ENCODE data around the gene NPHP1. TPM values are rescaled to one million over a fixed set of nuclear protein-coding genes. Genes with fewer than 3 reads are reported as not detected.
"Not testable (repeated sequence)": the region's sequence is repeated elsewhere in the genome, so short reads cannot be mapped to it uniquely, and the experiment has no call there.

NPHP1 gene
- total RNA-seq = 1 to 10 TPM; 1.9 to 2.5 TPM
- 1.0 TPM for polyA plus RNA-seq

DNA sequence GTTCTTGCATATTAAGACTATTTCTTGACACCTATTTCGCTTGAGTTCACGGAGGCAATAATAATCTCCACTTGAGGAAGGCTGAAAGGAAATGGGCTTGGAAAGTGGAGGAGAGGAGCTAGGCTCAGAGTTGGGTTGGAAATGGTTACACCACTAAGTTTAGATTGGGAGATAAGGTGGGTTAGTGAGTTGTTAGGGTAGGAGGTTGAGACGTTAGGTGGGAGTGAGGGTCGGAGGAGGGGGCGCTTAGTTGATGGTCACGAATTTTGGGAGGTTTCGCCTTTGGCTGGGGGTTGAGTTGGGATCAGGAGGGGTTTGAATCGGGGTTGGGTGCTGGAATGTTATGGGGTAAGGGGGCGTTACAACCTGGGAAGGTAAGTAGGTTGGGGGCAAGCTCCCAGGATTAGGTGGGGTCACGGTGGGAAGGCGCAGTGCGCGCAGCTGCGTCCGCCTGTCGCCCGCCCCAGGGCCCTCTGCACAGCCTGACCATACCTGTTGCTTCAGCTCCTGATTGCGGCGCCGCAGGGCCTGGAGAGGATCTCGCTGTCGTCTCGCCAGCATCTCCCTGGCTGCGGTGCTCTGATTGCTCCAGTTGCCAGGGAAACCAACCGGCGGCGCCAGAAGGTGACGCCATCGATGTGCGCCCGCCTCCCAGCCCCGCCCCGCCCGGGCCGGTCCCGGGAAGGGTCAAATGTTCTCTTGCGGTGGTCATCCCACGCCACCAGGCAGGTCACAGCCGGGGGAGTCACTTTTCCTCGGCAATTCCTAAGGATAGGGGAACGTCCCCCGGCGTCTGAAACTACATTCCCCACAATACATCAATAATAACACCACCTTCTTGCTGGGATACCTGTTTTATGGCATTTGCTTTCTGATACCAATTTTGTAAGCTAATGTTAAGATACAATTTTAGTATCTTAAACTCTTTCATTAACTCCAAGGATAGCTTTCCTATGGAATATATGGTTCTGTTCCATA is at the start of gene NPHP1:
TSS of gene NPHP1 (minus strand) at position 606 of the 978 bp plus-strand sequence. CDS start at position 561, 45 bp downstream.
- Mint-ChIP-seq H3K4me1 (peaks cover 22 to 27% (median 24%) of the 10 kb centered on the region in 3 donors), H3K27ac (peak within 1 kb of the TSS; percentile 11 to 98 (median 96)), H3K4me3 (peak within 1 kb of the TSS; percentile 85 to 93 (median 90)), H3K9me3 (no peaks in the 10 kb centered on the region), H3K27me3 (peaks cover 0 to 4% of the 10 kb centered on the region in 2 donors), H3K36me3 (peaks cover 0 to 16% (median 7%) of the 10 kb centered on the region in 3 donors)
- H3K4me1 ChIP-seq (ENCODE audit: insufficient read depth, low read length) = peaks cover 5% of the 10 kb centered on the region
- no peaks in the 10 kb centered on the region for H3K9me3 ChIP-seq (ENCODE audit: low read length)
- DNase-seq = peak; percentile 73 to 90 (median 82)
- ChIA-PET CTCF (no interaction called here), POLR2A (no interaction called here)
- peak within 1 kb of the TSS; percentile 83 for H3K4me3 ChIP-seq (ENCODE audit: low read length)
- no peaks in the 10 kb centered on the region for H3K27me3 ChIP-seq (ENCODE audit: insufficient read depth, low read length, poor library complexity, severe bottlenecking)
- H3K36me3 ChIP-seq (ENCODE audit: insufficient read depth, low read length) = peaks cover 1% of the 10 kb centered on the region
- H3K27ac ChIP-seq (ENCODE audit: low read depth, low read length) = peak within 1 kb of the TSS; percentile 71

DNA sequence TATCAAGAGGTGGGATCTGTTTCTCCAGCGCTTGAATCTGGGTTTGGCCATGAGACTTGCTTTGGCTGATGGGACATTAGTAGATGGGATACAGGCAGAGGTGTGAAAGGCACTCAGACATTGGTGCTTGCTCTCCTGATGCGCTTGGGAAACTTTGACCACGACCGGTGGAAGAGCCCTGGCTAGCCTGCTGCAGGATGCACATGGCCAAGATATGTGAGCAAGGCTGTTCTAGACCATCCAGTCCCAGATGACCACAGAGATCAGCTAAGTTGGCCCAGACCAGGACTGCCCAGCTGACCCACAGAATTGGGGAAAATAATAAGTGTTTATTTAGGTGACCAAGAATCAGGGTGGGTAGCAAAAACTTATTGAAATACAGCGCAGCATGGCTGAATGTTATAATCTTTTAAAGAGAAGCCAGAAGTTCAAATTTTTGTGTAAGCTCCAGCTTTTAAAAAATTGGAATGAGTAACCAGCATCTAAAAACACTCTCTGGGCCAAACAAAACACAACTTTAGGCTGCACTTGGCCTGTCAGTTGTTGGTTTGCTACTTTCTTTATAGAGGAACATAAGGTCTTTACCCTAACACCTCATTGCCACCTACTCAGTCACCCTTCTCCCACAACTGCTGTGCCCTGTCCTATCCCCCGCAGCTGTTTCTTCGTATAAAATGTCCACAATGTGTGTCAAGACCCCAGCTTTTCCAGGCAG is 43.4 kb upstream of the NPHP1 start:
- H3K9me3 ChIP-seq (ENCODE audit: low read length); H3K4me1 Mint-ChIP-seq; H3K4me3 Mint-ChIP-seq; H3K4me3 ChIP-seq (ENCODE audit: low read length); CTCF ChIA-PET; H3K27ac ChIP-seq (ENCODE audit: low read depth, low read length); H3K27ac Mint-ChIP-seq; H3K27me3 Mint-ChIP-seq; POLR2A ChIA-PET; H3K27me3 ChIP-seq (ENCODE audit: insufficient read depth, low read length, poor library complexity, severe bottlenecking); H3K36me3 ChIP-seq (ENCODE audit: insufficient read depth, low read length); H3K9me3 Mint-ChIP-seq; H3K36me3 Mint-ChIP-seq; DNase-seq; H3K4me1 ChIP-seq (ENCODE audit: insufficient read depth, low read length): not testable (repeated sequence)

DNA sequence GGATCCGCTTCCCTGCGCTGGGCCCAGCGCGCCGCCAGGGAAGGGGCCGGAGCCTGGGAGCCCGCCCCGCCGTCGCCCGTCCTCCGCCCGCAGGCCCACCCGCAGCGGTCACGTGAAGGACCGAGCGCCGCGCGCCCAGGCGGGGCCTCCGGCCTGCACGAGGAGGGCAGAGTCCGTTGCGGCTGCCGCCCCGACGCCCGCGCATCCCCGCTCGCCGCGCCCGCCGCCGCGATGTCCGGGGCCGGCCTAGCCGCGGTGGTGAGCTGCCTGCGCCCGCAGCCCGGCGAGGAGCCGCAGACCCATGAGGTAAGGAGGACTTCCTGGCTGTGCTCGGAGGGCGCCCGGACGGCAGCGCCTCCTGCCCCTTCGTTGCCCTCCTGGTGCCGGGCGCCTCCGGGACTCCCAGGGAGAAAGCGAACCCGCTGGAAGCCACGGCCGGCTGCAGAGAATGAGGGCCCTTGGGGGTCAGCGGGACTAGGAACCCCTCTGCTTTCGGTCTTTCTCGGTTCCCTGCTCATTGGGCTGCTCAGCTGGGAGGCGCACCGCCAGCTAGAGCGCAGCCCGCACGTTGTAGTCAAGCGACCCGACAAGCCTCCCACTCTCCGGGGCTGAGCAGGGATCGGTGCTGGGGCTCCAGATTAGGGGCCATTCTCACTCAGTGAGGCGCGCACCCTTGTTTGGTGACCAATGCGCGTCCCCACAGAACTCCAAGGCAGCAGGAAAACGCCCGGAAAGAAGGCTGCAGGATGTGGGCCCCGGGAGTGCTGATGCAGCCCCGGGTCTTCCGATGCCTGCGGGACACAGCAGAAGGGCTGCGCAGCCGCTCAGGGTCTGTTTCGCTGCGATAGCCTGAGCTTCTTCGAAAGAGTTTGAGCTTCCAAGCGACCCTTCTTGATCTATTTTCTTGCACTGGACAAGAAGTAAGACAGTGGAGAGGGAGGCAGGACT is 40.9 kb upstream of the NPHP1 start:
- H3K27ac Mint-ChIP-seq; H3K9me3 Mint-ChIP-seq; DNase-seq; H3K4me3 ChIP-seq (ENCODE audit: low read length); CTCF ChIA-PET; POLR2A ChIA-PET; H3K27ac ChIP-seq (ENCODE audit: low read depth, low read length); H3K4me3 Mint-ChIP-seq; H3K36me3 Mint-ChIP-seq; H3K36me3 ChIP-seq (ENCODE audit: insufficient read depth, low read length); H3K9me3 ChIP-seq (ENCODE audit: low read length); H3K27me3 Mint-ChIP-seq; H3K4me1 ChIP-seq (ENCODE audit: insufficient read depth, low read length); H3K27me3 ChIP-seq (ENCODE audit: insufficient read depth, low read length, poor library complexity, severe bottlenecking); H3K4me1 Mint-ChIP-seq: not testable (repeated sequence)

- H3K36me3 Mint-ChIP-seq; POLR2A ChIA-PET; H3K27me3 Mint-ChIP-seq; H3K4me3 ChIP-seq (ENCODE audit: low read length); H3K27ac Mint-ChIP-seq; H3K9me3 Mint-ChIP-seq; H3K4me3 Mint-ChIP-seq; DNase-seq; H3K36me3 ChIP-seq (ENCODE audit: insufficient read depth, low read length); H3K27me3 ChIP-seq (ENCODE audit: insufficient read depth, low read length, poor library complexity, severe bottlenecking); H3K27ac ChIP-seq (ENCODE audit: low read depth, low read length); H3K4me1 ChIP-seq (ENCODE audit: insufficient read depth, low read length); H3K4me1 Mint-ChIP-seq; H3K9me3 ChIP-seq (ENCODE audit: low read length); CTCF ChIA-PET: not testable (repeated sequence)
Measured at GRCh38 chr2:110243283-110243682, 38.5 kb upstream of the NPHP1 start.

DNA sequence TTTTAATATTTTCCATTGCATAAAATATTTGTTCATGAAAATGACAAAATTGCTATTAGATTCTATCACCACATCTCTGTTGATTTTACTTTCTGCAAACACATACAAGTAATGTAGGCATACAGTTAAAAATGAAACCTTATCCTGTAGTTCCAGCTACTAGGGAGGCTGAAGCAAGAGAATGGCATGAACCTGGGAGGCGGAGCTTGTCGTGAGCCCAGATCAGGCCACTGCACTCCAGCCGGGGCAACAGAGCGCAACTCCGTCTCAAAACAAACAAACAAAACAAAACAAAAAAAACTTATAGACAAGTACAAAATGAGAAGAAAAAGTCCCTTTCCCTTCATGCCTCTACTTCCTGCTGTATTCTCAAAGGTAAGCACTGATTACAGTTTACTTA is 29.7 kb upstream of the NPHP1 start:
- H3K27me3 Mint-ChIP-seq; CTCF ChIA-PET; H3K9me3 Mint-ChIP-seq; H3K27ac ChIP-seq (ENCODE audit: low read depth, low read length); DNase-seq; H3K27me3 ChIP-seq (ENCODE audit: insufficient read depth, low read length, poor library complexity, severe bottlenecking); H3K36me3 Mint-ChIP-seq; H3K4me1 ChIP-seq (ENCODE audit: insufficient read depth, low read length); H3K27ac Mint-ChIP-seq; H3K4me3 Mint-ChIP-seq; H3K4me3 ChIP-seq (ENCODE audit: low read length); H3K4me1 Mint-ChIP-seq; H3K36me3 ChIP-seq (ENCODE audit: insufficient read depth, low read length); POLR2A ChIA-PET; H3K9me3 ChIP-seq (ENCODE audit: low read length): not testable (repeated sequence)

- H3K4me3 ChIP-seq (ENCODE audit: low read length); H3K9me3 ChIP-seq (ENCODE audit: low read length); H3K4me3 Mint-ChIP-seq; H3K4me1 ChIP-seq (ENCODE audit: insufficient read depth, low read length); DNase-seq; H3K36me3 Mint-ChIP-seq; H3K27ac ChIP-seq (ENCODE audit: low read depth, low read length); POLR2A ChIA-PET; H3K4me1 Mint-ChIP-seq; CTCF ChIA-PET; H3K36me3 ChIP-seq (ENCODE audit: insufficient read depth, low read length); H3K27me3 ChIP-seq (ENCODE audit: insufficient read depth, low read length, poor library complexity, severe bottlenecking); H3K27ac Mint-ChIP-seq; H3K9me3 Mint-ChIP-seq: not testable (repeated sequence)
- peaks cover 8 to 25% of the 10 kb centered on the region in 2 donors for H3K27me3 Mint-ChIP-seq
Measured at GRCh38 chr2:110229886-110230285, 25.1 kb upstream of the NPHP1 start.

DNA sequence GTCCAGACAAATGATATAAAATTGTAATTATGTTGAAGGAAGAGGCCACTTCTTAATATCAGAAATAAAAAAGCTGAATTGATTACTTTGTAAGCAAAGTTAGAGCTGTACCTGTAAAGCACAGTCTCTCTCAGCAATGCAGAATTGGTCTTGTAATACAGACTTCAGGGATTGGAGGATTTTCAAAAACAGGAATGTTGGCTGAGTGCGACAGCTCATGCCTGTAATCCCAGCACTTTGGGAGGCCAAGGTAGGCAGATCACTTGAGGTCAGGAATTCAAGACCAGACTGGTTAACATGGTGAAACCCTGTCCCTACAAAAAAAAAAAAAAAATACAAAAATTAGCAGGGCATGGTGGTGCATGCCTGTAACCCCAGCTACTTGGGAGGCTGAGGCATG is 17.8 kb upstream of the NPHP1 start:
- H3K4me3 ChIP-seq (ENCODE audit: low read length); H3K27ac Mint-ChIP-seq; H3K36me3 Mint-ChIP-seq; H3K4me3 Mint-ChIP-seq; POLR2A ChIA-PET; H3K9me3 ChIP-seq (ENCODE audit: low read length); H3K27me3 ChIP-seq (ENCODE audit: insufficient read depth, low read length, poor library complexity, severe bottlenecking); H3K4me1 ChIP-seq (ENCODE audit: insufficient read depth, low read length); DNase-seq; H3K4me1 Mint-ChIP-seq; H3K36me3 ChIP-seq (ENCODE audit: insufficient read depth, low read length); CTCF ChIA-PET; H3K9me3 Mint-ChIP-seq; H3K27ac ChIP-seq (ENCODE audit: low read depth, low read length): not testable (repeated sequence)
- H3K27me3 Mint-ChIP-seq = peaks cover 14 to 76% of the 10 kb centered on the region in 2 donors

DNA sequence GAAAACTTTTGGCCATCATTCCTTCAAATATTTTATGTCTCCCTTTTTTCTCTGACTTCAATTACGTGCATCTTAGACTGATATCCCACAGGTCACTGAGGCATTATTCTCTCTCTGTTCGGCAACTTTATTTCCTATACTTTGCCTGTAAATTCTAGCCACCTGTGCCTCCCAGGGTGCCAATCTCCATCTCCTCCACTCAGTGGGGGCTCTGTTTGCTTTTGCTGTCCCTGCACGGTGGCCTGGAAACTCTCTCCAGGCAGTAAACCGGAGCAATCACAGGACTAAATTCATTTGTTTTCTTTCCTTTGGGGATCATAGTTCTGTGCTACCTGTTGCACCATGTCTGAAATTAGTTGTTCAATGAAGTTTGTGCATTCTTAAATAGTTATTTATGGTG is 17.1 kb upstream of the NPHP1 start:
- CTCF ChIA-PET = no interaction called here
- no peak overlapping the region for H3K27ac Mint-ChIP-seq

More for the DNA sequence above, 17.1 kb upstream of the NPHP1 start:
- H3K9me3 Mint-ChIP-seq = no peaks in the 10 kb centered on the region
- H3K27ac ChIP-seq (ENCODE audit: low read depth, low read length) = no peak overlapping the region
- peaks cover 9 to 76% of the 10 kb centered on the region in 2 donors for H3K27me3 Mint-ChIP-seq
- H3K36me3 ChIP-seq (ENCODE audit: insufficient read depth, low read length) = no peaks in the 10 kb centered on the region
- no peaks in the 10 kb centered on the region for H3K4me1 Mint-ChIP-seq
- no peaks in the 10 kb centered on the region for H3K9me3 ChIP-seq (ENCODE audit: low read length)
- H3K4me3 Mint-ChIP-seq = no peak overlapping the region
- POLR2A ChIA-PET = no interaction called here
- H3K27me3 ChIP-seq (ENCODE audit: insufficient read depth, low read length, poor library complexity, severe bottlenecking) = no peaks in the 10 kb centered on the region
- peaks cover 0 to under 1% (median 0%) of the 10 kb centered on the region in 3 donors for H3K36me3 Mint-ChIP-seq
- H3K4me3 ChIP-seq (ENCODE audit: low read length) = no peak overlapping the region
- no peak for DNase-seq
- no peaks in the 10 kb centered on the region for H3K4me1 ChIP-seq (ENCODE audit: insufficient read depth, low read length)

All from CD8-positive, alpha-beta memory T cell (primary cell).